ENCODE results near the gene SEC22A.

SEC22A gene, protein sequence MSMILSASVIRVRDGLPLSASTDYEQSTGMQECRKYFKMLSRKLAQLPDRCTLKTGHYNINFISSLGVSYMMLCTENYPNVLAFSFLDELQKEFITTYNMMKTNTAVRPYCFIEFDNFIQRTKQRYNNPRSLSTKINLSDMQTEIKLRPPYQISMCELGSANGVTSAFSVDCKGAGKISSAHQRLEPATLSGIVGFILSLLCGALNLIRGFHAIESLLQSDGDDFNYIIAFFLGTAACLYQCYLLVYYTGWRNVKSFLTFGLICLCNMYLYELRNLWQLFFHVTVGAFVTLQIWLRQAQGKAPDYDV

DNA sequence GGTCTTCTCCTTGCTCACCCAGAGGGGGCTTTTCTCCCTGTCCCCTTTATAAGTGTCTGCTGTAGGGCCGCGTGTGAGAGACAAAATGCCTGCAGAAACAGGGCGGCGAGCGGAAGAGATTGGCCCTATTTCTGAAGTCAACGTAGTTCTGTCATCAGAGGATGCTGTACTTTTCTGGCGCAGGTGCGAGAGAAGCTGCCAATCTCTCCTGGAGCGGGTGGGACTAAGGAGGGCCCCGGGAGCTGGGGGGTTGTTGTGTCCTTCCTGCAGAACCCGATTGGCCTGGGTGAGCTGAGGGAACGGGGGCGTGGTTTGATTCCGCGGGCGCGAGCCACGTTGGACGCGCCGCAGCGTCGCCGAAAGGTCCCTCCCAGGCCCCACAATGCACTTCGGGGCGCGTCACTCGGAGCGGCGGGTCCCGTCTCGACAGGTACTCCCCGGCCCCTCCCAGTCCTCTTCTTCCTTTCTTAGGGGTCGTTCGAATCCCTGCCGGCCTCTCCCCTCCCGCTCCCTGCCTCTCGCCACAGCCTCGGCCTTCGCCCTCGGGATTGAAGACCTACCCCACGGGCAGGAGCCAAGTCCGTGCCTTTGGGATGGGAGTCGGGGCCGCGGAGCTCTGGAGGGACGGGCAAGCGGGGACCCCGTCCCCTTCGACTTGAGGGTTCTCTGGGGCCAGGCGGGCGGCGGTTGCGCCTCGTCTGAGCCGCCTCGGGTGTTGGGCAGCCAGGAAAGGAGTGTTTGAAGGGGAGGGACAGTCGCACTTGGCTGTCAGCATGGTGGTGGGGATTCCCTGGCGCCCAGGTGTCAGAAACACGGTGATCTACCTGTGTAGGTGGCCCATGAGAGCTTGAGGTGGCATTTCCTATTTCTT lies at the start of gene SEC22A:
Gene SEC22A (plus strand): TSS at position 387 of the 871 bp plus-strand sequence. CDS start 7,275 bp downstream, outside the sequence.
- peak; percentile 93 for DNase-seq

DNA sequence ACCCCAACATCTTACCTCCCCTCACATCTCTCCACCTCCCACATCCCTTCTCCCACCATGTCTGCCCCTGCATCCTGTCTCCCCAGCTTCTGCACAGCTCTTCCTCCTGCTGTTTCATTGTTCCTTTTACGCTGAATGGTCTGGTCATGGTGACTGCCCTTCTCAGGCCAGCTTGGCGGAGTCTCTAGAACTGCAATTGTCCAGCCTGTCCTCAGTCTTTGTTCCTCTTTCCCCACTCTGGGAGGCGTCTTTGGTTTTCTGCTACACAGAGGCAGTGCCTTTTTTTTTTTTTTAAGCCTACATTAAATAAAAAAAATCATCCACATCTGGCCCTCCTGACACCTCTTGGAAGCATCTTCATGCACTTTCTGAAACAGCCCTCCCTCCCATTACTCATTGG lies 49.1 kb upstream of the SEC22A start:
- no peak for DNase-seq

DNA sequence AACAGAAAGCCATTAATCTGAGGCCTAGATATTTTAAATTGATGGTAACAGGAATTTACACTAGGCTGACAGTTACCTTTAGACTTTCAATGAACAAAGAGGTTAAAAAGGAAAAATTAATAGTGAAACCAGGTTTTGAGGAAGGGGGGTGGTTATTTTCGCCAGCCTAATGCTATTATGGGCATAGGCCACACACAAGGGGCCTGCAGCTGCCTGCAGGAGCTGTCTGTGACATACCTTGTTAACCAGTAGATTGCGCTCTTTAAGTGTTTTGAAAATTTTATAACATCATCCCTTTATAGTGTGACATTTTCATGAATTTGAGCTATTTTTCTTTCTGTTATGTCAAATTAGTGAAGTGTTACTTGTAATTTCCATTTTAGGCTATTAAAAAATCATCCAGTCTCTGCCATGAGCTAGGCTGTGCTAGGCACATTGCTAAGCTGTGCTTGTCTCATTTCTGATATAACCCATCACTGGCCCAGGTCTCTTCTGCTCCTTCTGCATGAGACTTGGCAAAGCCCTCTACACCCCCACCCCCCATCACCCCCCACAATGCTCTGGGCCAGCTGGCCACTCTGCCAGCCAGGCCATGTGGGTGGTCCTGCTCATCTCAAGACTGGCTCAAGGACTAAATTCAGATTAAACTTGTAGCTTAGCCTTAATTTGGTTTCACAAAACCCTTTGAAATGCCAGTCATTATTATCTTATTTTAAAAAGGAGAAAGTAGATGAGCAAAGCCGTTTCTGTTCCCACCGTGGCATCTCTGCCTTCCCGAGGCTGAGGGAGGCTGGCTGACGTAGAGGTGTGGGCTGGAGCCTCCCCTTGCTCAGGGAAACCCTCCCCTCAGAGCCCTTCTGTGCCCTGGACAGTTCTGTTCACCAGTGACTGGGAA lies 48.4 kb upstream of the SEC22A start:
- DNase-seq: no peak

DNA sequence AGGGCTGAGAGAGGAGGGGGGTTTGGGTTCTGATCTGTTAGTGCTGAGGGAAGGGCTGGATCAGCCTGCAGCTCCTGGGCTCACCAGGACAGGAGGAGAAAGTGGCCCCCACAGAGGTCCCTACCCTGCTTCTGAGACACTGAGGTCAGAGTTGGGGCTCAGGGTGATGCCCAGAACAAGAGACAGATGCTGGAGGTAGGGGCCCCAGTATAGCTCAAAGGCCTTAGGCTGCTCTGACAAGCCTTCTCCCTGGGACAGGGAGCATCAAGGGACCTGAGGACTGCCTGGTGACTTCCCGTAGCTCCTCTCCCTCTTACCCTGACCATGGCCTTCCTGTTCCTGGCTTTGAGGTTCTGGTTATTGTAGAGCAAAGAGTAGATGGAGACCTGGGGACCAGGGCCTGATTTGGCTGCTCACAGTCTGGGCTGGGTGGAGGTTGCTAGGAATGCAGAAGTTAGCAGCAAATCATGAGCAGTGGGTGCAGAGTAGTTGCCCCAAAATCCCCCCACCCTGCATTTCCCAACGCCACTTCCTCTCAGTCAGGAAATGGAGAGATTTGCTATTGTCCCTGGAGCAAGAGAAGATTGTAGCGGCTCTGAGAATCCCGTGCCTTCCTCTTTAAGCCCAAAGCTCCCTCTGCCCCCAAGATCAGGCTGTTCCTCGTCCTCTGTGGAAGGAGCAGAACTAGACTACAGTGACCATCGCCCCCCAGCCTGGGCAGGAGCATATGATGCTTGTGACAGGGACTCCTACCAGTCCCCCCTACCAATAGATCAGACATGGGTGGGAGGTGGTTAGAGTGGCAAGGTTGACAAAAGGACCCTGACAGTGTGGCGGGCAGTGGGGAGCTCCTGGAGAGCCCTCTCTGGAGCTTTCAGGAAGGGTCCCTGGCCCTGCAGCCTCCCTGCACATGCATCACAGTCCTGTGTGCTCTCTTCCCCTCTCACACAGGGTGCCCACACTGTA lies 47.4 kb upstream of the SEC22A start:
- no peak for DNase-seq

DNA sequence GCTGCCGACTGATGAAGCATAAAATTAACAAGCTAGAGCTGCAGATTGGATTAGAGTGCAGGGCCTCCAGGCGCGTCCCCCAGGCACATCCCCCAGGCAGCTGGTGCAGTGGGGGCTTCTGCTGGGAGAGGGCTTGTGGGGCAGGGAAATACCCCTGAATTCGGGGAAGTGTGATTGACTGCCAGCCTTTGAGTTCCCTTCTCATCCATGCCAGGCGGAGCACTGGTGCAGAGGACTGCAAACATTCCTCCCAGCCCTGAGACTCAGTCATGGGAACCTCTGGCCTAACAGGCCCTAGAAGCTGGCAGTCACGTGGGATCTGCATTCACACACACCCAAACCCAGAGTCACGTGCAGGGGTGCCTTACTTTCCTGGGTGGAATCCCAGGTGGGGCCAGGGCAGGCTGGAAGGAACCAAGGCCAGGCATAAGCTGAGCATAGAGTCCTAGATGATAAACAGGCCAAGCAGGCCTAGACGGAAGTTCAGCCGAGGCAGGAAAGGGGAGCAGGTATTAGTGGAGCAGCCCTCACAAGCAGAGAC lies 46.2 kb upstream of the SEC22A start:
- DNase-seq: no peak

DNA sequence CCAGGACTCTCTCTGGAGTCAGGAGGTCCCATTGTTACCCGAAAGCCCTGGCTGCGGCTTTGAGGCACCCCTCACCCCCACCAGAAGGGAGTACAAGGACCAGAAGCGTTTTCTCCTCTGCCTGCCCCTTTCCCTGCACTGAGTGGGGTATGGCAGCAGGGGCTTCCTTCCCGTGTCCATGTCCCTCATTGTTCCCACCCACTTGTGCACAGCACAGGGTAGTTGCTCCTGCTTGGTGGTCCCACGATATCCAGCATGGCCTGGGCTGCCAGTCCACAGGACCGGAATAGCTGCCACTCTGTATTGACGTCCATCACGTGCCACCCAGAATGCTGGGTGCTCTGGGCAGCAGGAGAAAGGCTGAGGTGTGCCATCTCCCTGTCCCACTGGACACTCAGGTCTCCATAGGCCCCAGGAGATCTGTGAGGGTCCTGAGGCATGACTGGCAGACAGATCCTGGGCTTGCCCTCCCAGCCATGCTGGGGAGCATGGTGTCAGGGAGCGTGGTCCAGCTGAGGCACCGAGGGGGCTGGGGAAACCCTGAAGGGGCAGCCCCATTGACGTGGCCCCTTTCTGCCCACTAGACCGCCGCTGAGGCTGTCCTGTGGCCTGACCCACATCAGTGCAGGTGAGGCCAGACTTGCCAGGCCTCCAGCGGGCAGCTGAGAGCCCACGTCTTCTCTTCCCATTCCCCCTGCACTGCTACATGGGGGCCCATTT lies 45.3 kb upstream of the SEC22A start:
- no peak for DNase-seq

DNA sequence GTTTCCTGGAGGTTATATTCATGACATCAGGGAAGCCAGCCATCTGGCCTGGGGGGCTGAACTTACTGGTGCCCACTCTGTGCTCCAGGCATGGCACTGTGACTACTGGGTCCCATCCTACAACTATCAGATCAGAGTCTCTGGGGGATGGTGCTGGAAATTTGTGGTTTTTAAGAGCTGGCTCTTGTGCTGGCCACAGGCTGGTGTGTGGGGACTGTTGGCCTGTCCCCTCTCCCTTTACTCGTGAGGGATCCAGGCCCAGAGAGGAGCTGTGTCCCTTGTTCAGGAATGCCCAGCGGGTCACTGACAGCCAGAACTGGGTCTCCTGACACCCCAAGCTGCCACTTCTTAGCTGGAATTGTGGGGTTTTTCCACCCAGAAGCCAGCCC lies 44.5 kb upstream of the SEC22A start:
- DNase-seq: no peak

DNA sequence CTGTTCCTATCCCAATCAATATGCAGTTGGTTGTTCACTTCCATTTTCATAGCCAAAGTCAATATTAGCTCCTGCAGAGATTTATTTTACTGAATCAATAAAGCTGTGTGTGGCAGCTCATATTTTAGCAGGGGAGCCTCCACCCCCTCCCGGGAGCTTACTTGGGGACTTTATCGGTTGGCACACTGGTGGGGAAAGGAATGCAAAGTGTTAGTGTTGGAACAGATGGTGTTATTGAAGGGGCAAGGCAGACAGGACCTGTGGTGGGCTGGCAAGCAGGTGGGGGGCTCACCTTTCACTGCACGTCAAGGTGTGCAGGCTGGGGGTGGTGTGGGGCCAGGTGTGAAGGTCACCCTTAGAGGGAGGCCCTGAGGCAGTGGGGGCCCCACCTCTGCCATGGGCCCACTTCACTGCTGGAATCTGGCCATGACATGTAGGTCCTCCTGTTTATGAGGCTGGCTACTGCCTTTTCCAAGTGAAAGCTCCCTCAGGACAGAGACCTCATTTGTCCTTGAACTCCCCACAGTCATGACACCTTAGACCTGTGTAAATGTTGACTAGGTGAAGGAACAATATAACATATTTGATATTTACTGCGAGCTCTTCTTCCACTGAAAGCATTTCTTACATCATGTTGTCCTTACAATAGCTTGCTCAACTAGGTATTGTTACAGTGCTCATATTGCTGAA lies 44.0 kb upstream of the SEC22A start:
- no peak for DNase-seq

DNA sequence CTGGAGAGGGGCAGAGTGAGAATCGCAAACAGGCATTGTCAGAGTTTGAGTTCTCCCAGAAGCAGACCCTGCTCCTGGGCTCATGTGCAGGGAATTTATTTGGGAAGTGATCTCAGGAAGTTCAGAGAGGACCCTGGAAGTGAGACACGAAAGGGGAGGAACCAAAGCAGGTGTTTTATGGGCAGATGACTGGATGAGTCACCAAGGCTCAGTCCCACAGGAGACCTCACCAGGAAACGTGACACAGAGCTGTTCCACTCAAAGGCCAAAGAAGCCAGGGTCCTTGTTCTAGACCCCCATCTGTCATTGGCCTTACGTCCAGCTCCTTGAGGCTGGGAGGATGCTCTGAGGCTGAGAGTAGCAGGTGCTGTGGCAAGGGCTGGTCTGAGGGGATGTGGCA lies 43.4 kb upstream of the SEC22A start:
- DNase-seq: no peak

DNA sequence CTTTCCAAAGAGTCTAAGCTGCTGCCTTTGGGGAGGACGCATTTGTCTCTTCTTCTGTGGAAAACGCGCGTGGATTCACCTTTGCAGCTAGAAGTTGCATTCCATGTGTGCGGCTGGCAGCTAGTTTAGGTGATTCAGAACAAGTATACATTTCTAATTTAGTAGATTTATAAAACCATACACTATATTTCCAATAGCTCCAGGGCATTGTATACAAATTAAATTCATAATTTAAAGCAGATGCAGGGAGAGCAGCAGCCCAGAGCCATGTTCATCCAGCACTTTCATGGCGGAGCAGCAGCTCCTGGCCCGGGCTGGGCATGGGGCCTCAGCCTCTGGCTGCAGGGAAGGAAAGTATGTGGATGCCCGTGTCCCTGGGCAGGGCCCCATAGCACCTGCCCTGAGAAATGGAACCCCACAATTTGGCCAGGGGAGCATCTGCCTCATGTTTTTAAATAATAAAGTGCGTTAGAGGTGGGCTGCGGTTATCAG lies 42.8 kb upstream of the SEC22A start:
- DNase-seq: no peak

DNA sequence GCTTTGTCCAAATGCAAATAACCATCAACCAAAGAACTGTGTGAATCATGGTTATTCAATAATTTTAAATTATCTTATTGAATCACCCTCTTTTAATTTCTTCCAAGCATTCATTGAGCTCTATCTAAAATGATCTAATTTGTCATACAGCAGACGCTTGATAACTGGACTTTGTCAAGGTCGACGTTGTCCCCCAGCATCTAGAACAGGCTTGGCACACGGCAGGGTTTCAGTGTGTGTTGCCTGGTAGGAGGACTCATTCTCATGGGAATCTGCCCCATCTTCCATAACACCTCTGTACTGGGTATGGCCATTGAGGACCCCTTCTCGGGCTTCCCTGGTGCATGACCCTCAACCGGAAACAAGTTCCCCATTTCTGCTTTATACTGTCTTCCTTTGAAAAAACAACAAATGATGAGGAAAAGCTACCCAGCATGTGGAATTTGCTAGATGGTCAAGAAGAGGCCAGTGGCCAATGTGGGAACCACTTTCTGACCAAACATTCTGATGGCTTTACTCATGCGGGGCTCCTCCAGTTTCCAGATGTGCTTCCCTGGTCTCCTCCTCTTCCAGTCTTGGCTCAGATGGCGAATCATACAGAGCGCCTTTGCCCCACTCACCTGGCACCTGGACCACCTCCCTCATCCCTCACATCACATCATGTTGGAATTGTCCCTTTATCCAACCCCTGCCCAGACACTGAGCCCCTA lies 41.7 kb upstream of the SEC22A start:
- DNase-seq: no peak

DNA sequence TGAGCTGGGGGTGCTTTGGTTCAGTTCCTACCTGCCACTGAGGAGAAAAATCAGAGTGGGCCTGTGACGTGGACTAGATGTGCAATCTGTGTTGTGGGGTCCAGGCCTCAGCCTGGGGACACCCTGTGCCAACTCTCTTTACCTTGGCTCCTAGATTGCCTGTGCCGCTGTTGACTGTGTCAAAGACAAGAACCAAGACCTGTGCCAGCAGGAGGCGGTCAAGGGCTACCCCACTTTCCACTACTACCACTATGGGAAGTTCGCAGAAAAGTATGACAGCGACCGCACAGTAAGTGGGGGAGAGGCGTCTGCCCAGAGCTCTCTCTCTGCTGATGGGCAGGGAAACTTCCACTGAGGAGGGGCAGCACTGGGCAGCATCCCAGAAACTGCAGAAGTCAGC lies 40.6 kb upstream of the SEC22A start:
- no peak for DNase-seq

DNA sequence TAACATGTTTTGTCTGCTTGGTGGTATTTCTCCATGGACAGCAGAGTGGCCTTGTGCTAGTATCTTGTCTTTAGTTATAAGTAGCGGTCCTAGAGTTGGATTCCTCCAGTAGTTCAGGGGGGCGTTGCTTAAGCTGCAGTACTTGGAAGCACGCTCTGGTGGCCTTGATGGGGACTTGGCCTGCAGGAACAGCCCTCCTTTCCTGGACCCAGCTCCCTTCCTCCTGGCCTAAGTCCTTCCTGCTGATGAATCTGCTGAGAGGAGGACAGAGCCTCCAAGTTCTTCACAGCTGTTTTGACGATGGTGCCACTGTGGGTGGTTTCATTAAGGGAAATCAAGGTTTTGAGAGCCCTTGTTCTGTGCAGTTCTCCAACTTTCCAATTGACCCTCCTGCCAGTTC lies 38.6 kb upstream of the SEC22A start:
- DNase-seq: no peak

DNA sequence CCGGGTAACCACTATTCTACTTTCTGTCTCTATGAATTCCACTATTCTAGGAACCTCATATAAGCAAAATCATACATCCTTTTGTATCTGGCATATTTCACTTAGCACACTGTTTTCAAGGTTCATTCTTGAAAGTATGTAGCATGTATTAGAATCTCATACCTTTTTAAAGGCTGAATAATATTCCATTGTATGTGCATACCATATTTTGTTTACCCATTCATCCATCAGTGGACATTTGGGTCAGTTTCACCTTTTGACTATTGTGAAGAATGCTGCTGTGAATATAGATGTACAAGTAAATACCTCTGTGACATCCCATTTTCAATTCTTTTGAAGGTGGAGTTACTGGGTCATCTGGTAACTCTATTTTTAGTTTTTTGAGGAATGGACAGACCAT lies 36.6 kb upstream of the SEC22A start:
- no peak for DNase-seq

DNA sequence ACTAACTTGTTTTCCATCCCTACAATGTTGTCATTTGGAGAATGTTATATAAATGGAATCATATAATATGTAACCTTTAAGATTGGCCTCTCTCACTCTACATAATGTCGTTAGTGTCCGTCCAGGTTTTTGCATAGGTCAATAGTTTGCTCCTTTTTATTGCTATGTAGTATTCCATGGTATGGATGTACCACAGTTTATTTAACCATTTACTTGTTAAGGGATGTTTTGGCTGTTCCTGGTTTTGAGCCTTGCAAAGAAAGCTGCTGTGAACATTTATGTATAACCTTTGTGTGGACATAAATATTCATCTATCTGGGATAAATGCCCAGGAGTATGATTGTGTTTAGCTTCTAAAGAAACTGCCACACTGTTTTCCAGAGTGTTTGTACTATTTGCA lies 34.1 kb upstream of the SEC22A start:
- no peak for DNase-seq

DNA sequence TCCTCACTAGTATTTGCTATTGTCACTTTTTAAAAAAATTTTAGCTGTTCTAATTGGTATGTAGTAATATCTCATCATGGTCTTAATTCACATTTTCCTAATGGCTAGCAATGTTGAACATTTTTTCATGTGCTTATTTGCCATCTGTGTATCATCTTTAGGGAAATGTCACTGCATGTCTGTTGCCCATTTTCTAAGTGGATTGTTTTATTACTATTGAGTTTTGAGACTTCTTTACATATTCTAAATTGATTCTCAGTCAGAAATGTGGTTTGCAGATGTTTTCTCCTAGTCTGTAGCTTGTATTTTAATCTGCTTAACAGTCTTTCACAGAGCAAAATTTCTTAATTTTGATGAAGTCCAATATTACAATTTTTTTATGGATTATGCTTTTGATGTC lies 33.6 kb upstream of the SEC22A start:
- no peak for DNase-seq

DNA sequence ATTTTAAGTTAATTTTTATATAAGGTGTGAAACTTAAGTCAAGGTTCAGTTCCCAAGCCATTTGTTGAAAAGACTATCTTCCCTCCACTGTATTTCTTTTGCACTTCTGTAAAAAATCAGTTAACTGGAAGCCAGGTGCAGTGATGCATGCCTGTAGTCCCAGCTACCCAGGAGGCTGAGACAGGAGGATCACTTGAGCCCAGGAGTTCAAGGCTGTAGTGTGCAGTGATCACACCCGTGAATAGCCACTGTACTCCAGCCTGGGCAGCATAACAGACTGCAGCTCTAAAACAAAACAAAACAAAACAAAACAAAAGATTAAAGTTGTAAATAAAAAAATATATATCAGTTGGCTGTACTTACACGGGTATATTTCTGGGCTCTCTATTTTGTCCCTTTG lies 33.1 kb upstream of the SEC22A start:
- no peak for DNase-seq

DNA sequence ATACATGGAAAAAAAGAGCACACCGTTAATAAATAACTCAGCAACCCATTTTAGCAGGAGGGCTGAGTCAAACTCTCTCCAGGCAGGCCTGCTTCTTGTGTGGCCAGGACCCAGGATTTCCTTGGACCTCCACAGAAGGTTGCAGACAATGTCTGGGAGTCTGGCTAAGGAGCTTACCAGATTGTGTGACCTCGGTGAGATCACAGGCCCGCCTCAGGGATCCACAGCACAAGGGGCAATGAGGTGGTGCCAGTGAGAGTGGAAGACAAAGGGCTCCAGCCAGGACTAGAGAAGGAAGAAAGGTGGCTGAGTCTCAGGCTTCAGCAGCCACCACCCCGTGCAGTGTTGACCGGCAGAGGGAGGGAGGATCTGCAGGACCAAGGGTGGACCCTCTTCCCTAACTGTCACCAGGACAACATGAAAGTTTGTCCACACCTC lies 32.2 kb upstream of the SEC22A start:
- no peak for DNase-seq

DNA sequence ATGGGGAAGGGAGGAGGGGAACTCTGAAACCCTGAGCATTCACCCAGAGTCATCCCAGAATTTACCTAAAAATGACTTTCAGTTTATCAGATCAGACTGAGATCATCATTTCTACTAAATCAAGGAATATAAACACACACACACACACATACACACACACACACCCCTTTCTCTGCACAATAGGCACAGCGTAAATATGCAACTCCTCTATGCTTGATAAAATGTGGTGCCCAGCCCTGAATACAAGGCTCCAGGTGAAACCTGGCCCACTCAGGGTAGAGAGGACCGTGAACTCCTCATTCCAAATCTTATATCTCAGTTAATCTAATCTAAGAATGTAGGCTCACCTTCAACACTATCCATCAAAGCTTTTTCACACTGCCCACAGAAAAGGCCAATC lies 31.8 kb upstream of the SEC22A start:
- DNase-seq: no peak

DNA sequence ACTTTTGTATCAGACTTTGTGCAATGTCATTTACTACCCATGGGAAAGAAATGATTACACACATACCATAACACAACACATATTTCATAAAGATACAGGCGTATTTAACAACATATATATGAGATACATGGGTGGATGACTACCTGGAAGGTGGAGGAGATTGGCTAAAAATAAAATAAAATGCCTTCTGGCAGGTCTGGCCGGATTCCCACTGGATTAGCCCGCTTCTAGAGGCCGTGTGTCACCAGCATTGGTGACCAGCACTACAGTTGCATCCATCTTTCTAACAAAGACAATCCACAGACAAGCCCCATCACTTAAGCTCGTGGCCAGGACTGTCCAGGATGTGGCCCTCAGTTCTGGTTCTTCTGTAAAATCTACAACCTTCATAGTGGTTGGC lies 21.0 kb upstream of the SEC22A start:
- no peak for DNase-seq

Measured in activated CD4-positive, alpha-beta T cell treated with anti-CD3 and anti-CD28 coated beads for 1 hour (primary cell).